RWPE2 (cell line): ENCODE results near the gene OSBPL2.

Experiments
- ATAC-seq: fragments of 200-7000 bp; cut with Tn5 transposase; 3 replicates; pipeline ENCODE4 v1.9.1; 2021; ENCODE audit warnings: low read depth
- DNase-seq: peaks from one replicate; pipeline ENCODE4 v3.0.0-alpha.2; 2020; ENCODE audit warnings: low spot score
- H3K27ac ChIP-seq: fragments of 450-650 bp; 2 replicates; pipeline ENCODE4 v1.5.1; 2017; ENCODE audit warnings: mild to moderate bottlenecking; ENCODE audit not compliant: poor library complexity, severe bottlenecking
- H3K27me3 ChIP-seq: fragments of 250-450 bp; sonication (Bioruptor Pico); 2 replicates; pipeline ENCODE4 v1.5.1; 2021; ENCODE audit warnings: mild to moderate bottlenecking, moderate library complexity; ENCODE audit not compliant: insufficient read depth, poor library complexity, severe bottlenecking
- H3K36me3 ChIP-seq: fragments of 250-450 bp; sonication (Bioruptor Pico); 2 replicates; pipeline ENCODE4 v1.5.1; 2020; ENCODE audit warnings: low read depth, mild to moderate bottlenecking, moderate library complexity
- H3K4me1 ChIP-seq: fragments of 250-450 bp; sonication (Bioruptor Pico); 2 replicates; pipeline ENCODE4 v1.5.1; 2021; ENCODE audit warnings: mild to moderate bottlenecking, moderate library complexity; ENCODE audit not compliant: insufficient read depth, poor library complexity, severe bottlenecking
- H3K4me3 ChIP-seq: fragments of 250-450 bp; sonication (Bioruptor Pico); 2 replicates; pipeline ENCODE4 v1.5.1; 2021; ENCODE audit warnings: mild to moderate bottlenecking, moderate library complexity; ENCODE audit not compliant: severe bottlenecking
- H3K9me3 ChIP-seq: fragments of 250-450 bp; sonication (Bioruptor Pico); 2 replicates; pipeline ENCODE4 v1.5.1; 2021; ENCODE audit warnings: mild to moderate bottlenecking, moderate library complexity; ENCODE audit not compliant: severe bottlenecking
- TF ChIP-seq, protein P1 (sequence below): fragments of 450-650 bp; IDR thresholded peaks from one replicate; pipeline ENCODE4 v1.5.1; 2017; ENCODE audit warnings: mild to moderate bottlenecking, moderate library complexity; ENCODE audit not compliant: poor library complexity, severe bottlenecking

OSBPL2 gene

DNA sequence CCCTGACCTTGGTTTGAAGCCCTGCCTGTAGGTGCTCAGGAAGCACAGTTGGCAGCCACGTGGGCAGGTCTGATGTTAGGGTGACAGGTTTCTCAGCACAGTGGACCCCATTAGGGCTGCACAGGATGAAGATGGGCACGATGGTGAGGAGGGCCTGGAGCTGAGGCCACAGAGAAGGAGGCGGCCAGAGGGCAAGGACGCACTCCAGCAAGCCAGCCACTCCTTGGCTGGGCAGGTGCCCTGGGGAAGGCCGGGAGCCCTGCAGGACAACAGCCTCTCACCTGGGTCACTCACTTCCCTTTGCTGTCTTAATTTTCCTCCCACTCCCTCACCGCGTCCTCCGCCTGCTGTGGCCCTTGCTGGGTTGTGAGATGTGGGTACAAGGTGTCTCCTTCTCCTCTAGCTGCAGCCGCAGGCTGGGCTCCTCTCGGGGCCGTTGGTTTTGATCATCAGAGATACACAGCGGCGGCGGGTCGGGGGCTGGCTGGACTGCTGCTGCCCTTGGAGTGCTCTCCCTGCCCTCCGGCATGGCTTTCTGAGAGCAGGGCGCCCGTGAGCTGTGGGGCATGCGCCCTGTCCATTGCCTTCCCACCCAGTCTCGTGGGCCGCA is 5.7 kb downstream of the OSBPL2 start:
- no peak for DNase-seq
- TF ChIP-seq, protein P1, sequence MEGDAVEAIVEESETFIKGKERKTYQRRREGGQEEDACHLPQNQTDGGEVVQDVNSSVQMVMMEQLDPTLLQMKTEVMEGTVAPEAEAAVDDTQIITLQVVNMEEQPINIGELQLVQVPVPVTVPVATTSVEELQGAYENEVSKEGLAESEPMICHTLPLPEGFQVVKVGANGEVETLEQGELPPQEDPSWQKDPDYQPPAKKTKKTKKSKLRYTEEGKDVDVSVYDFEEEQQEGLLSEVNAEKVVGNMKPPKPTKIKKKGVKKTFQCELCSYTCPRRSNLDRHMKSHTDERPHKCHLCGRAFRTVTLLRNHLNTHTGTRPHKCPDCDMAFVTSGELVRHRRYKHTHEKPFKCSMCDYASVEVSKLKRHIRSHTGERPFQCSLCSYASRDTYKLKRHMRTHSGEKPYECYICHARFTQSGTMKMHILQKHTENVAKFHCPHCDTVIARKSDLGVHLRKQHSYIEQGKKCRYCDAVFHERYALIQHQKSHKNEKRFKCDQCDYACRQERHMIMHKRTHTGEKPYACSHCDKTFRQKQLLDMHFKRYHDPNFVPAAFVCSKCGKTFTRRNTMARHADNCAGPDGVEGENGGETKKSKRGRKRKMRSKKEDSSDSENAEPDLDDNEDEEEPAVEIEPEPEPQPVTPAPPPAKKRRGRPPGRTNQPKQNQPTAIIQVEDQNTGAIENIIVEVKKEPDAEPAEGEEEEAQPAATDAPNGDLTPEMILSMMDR = no peak
- Histone ChIP-seq H3K27me3 (no peaks in the 10 kb centered on the region), H3K9me3 (no peaks in the 10 kb centered on the region), H3K4me1 (peaks cover 24% of the 10 kb centered on the region), H3K4me3 (no peak overlapping the region), H3K36me3 (peaks cover 32% of the 10 kb centered on the region), H3K27ac (no peak overlapping the region)
- ATAC-seq = no peak

DNA sequence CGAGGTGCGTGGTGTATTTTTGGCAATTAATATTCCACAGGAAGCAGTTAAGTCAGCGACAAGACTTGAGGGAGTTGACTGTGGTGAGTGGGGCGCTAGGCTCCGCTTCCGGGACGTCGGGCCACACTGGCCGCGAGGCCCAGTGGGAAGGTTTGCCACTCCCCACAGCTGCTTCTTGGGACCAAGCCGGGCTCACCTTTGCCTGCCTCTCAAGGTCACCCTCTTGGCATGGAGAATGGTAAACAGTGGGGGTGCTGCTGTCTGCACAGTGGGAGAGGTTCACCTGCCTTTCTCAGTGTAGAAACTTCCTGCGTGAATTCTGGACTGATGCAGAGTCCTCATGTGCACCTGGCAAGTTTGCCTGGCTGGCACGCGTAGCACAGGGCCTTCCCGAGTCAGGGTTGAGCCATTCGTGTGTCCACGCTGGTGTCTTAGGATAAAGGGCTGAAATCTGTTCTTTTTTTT is 6.4 kb downstream of the OSBPL2 start:
- DNase-seq (no peak), ATAC-seq (no peak)
- H3K4me1 ChIP-seq = peaks cover 24% of the 10 kb centered on the region
- no peaks in the 10 kb centered on the region for H3K9me3 ChIP-seq
- no peak overlapping the region for H3K27ac ChIP-seq
- no peak overlapping the region for H3K4me3 ChIP-seq
- TF ChIP-seq, protein P1 = no peak
- peaks cover 32% of the 10 kb centered on the region for H3K36me3 ChIP-seq
- no peaks in the 10 kb centered on the region for H3K27me3 ChIP-seq

- TF ChIP-seq, protein P1 = no peak
- ATAC-seq = no peak
- peaks cover 12% of the 10 kb centered on the region for H3K4me1 ChIP-seq
These were observed 7.6 kb downstream of the OSBPL2 start for GRCh38 chr20:62245911-62246280.

GRCh38 chr20:62246431-62246830 is 8.1 kb downstream of the OSBPL2 start:
- no peak overlapping the region for H3K4me3 ChIP-seq
- TF ChIP-seq, protein P1 = no peak
- H3K36me3 ChIP-seq = peaks cover 15% of the 10 kb centered on the region
- H3K9me3 ChIP-seq = no peaks in the 10 kb centered on the region
- DNase-seq = no peak
- H3K27ac ChIP-seq = no peak overlapping the region
- peaks cover 6% of the 10 kb centered on the region for H3K4me1 ChIP-seq
- no peaks in the 10 kb centered on the region for H3K27me3 ChIP-seq
- no peak for ATAC-seq

More at GRCh38 chr20:62245911-62246280, 7.6 kb downstream of the OSBPL2 start:
- Histone ChIP-seq H3K27ac (no peak overlapping the region), H3K9me3 (no peaks in the 10 kb centered on the region), H3K4me3 (no peak overlapping the region), H3K27me3 (no peaks in the 10 kb centered on the region), H3K36me3 (peaks cover 20% of the 10 kb centered on the region)
- no peak for DNase-seq

- TF ChIP-seq, protein P1 = no peak
- no peak overlapping the region for H3K4me3 ChIP-seq
- no peaks in the 10 kb centered on the region for H3K9me3 ChIP-seq
- H3K27ac ChIP-seq = no peak overlapping the region
- peaks cover 13% of the 10 kb centered on the region for H3K36me3 ChIP-seq
- H3K27me3 ChIP-seq = no peaks in the 10 kb centered on the region
- no peak for DNase-seq
- no peak for ATAC-seq
- H3K4me1 ChIP-seq = peaks cover under 1% of the 10 kb centered on the region
These were observed 8.7 kb downstream of the OSBPL2 start for GRCh38 chr20:62246872-62247652.
